Fibroblast of peridontal ligament (primary cell): ENCODE results near the gene TTC6.
A peak's percentile ranks its signal among the peaks of the same experiment; 100 is the strongest.

Experiments used
- DNase-seq: peaks from one replicate; pipeline ENCODE4 v3.0.0-alpha.2; 2010; ENCODE audit errors: extremely low read depth

TTC6 gene

DNA sequence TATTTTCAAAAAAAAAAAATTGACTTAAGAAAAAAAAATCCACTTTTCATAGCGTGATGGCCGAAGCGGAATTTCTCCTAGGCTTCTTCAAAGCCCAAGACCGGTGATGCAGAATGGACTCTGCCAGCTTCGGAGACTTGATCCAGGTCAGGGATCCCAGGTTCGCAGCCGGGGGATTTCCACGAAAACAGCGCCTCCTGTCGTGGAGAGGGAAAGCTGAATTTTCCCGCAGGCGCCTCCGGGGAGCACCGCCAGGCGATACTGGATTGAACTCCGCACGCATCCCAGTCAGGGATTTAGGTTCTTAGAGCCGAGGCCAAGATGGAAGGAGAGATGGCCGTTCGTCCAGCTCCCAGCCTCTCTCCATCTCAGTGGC, 2.1 kb downstream of the TTC6 start:
- DNase-seq = no peak

DNA sequence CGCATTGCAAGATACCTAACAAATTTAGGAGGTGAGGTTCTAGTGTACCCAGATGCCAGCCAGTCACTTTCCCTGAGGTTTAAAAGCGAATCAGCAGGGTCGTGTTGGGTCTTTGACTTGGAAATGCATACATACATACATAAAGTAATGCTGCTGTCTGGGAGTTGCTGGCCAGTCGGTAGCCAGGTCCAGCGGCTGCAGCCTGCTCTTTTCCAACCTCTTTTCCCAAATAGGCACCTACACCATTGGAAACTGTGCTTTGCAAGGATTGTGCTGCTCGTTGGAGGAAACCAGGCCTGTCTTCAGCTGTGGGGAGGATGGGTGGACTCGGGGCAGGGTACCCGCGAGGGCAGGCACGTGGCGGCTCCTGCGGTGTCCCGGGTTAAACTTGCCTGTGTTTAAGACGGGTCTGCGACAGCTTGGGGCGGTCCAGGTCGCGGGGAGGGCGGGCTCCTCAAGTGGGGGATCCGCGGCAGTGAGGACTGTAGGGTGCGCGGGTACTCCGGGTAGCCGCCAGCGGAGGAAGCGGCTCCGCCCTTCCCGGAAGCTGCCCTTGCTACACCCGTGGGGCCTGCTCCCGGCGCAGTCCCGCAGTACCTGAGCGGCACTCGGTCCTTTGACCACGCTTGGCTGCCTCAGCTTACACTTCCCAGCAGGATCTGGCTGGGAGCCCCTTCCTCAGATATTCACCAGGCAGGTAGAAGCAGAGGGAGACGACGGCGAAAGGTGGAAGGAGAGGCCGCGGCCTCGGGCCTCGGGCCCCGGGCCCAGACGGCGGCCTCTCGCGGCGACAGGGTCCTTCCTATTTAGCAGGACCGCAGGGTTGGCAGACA, 2.7 kb downstream of the TTC6 start:
- DNase-seq = no peak

DNA sequence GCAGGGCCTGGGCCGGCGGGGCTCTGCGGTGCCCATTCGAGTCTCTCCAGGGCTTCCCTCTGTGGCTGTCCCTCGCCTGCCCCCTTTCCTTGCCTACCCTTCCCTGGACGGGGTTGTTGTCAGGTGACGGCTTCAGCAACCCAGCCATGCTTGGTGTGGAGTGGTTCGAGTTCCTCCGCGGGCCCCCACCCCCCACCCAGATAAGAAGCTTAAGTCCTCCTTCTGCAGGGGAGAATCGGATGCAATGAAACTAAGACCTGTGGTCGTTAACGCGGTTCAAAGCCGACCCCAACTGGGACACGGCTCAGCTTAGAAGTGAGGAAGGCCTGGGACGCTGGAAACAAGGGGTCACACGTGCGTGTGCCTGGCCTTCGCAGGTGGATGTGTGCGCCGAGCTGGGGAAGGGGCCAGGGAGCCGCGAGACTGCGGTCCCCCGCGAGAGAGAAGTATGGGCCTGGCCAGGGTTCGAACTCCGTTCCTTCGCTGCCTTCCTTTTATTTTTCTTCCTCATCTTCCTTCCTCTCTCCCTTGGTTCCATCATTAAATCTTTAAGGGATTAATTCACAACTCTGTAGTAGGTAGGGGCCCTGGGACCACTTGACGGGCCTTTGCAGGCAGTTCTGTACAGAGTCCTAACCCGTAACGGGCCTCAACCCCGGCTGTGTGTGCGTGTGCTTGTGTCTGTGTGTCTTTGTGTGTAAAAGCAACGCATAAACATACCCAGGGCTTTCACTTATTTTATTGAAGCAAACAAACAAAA, 3.5 kb downstream of the TTC6 start:
- no peak for DNase-seq

GRCh38 chr14:37599507-37600368, 4.3 kb downstream of the TTC6 start:
- DNase-seq = no peak

DNA sequence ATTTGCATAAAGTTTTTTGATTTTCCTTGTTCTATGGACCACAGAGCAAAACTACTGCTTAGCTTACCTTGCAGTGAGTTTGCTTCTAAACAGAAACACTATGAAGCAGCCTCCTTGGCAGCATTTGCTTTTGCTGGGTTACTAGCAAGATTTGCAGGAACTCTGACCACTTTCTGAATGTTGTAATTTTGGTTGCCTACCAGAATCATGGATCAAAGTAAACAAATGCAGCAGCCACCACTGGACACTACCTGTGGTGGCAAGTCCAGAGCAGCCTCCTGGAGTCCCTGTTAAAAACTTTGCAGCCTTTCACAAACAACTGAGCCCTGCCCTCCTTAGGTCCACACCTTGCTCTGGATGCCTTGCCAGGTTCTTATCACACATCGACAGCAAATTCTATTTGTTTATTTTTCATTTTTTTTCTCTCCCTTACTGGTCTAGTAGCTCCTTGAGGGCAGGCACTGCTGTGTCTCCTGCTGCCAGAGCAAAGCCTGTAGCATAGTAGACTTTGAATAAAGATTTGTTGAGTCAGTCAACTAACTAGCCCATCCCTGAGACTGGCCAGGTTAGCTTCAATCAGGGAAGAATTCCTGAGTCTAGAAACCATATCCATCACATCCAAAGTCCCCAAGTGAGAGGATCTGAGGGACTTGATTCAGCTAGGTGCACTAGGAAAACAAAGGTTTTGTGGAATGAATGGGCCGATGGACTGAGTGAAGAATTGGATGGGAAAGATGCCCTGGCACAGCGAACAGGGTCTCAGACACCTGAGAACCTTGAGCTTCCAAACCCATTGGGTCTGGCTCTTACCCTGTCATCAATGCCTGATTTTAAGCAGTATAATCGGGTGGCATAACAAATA, 5.7 kb downstream of the TTC6 start:
- no peak for DNase-seq

GRCh38 chr14:37601865-37602264, 6.4 kb downstream of the TTC6 start:
- DNase-seq = no peak

DNA sequence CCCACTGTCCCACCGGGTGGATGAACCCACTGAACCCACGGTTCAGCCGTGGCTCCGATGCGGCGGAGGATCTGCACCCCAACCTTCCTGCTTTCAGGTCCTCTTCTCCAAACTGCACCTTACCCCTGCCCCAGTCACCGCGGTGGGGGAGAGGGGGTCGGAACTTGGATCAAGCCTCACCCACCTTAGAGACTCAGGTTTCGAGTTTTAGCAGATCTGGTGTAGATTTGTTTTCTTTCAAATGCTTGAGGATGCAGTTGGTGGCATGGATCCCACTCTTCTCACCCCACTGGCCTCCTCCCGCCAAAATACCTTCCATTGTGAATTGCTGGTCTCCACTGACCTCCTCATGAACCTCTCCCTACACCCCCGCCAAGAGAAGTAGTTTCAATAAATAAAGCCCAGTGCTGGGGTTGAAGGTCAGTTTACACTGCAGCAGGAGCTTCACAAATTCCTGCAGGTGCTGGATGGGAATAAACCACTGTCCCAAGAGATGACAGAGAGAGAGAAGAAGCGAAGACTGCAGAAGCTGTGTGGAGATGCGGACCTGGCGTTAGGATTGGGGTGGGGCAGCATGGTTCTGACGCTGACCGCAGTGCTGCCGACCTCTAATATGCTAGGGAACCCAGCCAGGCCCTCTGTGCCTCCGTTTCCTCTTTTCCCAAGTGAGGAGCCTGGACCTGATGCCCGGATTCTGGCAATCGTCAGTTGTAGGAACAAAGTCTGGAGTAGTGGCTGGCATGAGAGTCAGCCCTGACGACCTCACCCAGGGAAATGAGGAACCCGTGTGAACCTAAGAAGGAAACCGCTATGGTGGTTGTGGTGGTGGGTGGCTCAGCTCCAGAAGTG, 7.4 kb downstream of the TTC6 start:
- no peak for DNase-seq

DNA sequence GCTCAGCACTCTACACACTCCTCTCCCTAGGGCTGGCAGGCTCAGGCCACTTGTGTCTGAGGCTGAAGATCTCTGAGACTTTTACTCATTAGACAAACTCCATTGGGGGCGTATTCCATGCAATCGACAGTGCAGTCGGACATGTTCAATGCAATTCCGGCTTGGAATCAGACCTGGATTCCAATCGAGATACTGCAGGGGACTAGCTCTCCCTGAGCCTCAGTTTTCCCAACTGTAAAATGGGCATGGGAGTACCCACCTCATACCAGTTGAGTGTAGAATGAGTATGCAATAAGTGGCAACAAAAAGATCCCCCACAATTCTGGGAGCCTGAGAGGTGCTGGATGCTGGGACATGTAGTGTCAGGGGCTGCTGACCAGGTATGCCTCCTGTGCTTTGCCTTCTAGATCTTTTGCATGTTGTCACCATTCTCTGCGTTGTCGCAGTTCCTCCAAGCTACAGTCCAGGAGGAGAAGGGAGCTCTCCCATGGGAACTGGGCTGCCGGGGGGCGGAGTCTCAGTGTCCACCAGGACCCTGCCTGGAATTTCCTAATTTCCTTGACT, 8.3 kb downstream of the TTC6 start:
- no peak for DNase-seq

DNA sequence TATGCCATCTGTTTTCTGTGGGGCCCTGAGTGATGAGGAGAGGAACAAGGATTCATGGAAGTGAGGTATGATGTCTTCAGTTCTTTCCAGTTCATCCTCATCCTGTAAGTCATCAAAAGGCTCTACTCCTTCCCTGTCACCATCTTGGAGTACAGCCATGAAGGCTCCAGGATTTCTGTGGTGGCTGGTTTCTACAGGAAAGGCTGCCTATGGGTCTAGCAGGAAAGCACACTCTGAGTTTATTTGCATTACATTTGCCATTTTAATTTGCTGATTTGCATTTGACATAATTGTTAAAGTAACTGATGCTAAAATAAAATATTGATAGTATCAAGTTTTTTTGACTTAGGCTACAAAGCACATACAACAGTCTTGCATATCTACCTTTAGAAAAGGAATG, 11.2 kb downstream of the TTC6 start:
- no peak for DNase-seq

GRCh38 chr14:37608649-37609048, 13.2 kb downstream of the TTC6 start:
- no peak for DNase-seq

- DNase-seq = no peak
Measured at GRCh38 chr14:37610945-37611523, 15.6 kb downstream of the TTC6 start.

DNA sequence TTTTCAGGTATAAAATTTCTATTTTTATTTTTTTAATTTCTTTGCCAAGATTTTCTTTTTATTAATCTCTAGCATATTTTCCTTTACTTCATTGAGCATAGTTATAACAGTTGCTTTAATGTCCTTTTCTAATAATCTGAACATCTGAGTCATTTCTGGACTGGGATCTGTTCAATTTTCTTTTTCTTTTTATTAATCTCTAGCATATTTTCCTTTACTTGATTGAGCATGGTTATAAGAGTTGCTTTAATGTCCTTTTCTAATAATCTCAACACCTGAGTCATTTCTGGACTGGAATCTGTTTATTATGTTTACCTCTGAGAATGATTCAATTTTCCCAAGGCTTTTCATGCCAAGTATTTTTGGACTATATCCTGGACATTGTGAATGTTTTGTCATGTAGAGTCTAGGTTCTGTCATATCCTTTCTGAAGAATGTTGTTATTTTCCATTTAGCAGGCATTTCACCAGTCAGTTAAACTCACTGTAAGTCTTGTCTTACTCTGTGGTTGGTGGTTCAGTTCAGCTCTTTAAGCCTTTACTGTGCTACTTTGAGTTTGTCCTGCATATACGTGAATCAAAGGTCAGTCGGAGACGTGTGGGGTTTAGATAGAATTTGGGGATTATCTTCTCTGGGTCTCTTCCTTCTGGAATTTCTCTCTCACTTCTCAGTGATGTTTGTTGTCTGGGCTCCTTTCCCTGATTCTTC, 20.3 kb downstream of the TTC6 start:
- no peak for DNase-seq

DNA sequence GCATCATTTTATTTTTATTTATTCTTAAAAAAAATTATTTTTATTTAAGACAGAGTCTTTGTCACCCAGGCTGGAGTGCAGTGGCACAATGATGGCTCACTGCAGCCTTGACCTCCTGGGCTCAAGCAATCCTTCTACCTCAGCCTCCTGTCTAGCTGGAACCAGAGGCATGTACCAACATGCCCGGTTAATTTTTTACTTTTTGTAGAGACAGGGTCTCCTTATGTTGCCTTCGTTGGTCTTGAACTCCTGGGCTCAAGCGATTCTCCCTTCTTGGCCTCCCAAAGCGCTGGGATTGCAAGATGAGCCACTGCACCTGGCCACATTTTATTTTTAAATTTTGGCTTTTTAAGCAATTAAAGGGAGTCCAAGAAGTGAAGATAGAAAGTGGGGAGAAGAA, 21.4 kb downstream of the TTC6 start:
- DNase-seq = no peak

GRCh38 chr14:37617864-37618365, 22.5 kb downstream of the TTC6 start:
- DNase-seq = no peak

DNA sequence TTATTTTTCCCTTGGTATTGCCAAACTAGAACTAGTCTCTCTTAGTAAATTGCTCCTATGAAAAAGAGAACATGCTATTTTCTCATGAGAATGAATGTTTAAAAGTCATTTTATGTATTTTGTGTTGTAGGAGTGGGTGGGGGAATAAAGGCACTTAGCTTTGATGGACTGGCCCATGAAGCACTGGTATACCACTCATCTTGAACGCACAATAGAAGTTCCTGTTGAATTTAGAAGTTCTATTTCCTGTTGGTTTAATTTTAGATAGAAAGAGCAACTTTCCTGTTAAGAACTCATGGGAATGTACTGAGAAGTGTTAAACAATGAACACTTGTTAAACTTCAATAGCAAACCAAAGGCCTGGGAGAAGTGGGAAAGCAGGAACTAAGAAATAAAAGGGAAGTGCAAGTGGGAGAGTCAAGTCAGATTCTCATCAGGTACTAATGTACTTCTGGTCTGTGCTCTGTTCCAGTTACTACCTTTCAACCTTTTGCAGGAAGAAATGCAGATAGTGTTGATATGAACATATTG, 23.1 kb downstream of the TTC6 start:
- DNase-seq = no peak

- DNase-seq = no peak
Measured at GRCh38 chr14:37620856-37621255, 25.4 kb downstream of the TTC6 start.

DNA sequence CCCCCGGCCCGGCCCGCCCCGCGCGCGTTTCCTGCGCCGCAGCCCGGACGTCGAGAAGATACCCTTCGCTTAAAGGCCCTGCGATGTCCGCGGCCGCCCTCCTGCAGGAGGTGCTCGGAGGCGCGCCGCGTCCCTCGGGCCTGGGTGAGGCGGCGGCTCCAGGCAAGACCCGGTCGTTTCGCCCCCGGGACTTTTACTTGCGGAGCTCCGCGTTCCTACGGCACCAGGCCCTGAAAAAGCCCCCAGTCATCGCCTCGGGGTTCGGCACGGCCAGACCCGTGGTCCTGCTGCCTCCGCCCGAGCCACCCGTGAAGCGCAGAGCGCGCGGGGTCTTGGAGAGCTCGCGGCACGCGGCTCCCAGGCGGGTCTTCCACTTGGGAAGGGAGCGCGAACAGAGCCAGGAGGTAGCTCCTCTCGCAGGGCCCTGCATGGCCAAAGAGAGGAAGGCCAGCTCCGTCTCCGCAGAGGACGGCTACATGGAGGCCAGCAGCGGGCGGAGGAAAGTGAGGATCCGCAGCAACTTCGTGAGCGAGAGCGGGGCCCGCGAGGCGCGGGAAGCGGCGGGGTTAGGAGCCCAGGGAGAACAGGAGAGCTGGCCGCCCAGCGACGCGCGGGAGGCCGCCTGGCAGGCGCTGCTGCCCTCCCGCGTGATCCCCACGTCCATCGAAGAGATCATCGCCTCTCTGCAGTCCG, 26.9 kb downstream of the TTC6 start:
- no peak for DNase-seq

DNA sequence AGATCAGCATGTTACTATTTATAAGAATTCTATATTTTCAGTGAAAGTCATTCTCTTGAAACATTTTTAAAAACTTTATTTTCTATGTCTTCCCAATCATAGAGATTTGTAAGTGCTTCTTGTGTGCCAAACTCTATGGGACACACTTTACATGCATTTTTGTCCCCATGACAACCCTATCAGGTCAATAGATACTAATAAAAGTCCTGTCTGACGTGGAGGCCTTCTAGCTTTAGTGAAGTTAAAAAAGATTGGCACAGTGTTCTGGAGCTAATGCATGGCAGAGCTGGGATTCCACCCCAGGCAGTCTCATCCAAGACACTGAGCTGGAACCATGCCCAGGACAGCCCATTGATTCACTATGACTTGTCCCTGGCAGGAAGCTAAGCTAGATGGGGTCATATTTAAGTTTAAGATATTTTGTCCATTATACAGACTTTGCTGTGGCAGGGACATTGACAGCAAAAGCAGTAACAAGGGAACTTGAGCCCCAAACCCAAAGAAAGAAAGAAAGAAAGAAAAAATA, 28.1 kb downstream of the TTC6 start:
- DNase-seq = peak; percentile 75
